Measurements from ENCODE around the gene EFCC1. TPM values are rescaled to one million over a fixed set of nuclear protein-coding genes. Genes with fewer than 3 reads are reported as not detected.

The EFCC1 gene
- total RNA-seq, 4 donors from 2014 or later = 0.75 to 2.2 (median 1.7) TPM

DNA sequence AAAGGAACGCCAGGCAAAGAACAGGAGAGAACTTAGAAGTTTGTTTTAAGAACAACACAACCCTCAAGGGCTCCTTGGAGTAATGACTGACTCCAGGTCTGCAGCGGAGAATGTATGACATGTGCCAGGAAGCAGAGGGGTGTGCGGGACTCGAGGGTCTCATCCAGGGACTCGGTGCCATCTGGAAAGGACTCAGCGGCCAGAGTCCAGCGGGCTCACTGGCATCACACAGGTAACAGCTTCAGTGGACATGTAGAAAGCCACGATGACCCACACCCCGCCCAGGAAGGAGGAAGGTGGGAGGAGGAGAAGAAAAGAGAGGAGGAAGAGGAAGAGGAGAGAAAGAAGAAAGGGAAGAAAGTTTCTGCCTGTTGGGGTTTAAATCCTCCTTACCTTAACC lies 80.9 kb downstream of the EFCC1 start:
- Histone ChIP-seq H3K27me3 (no peaks in the 10 kb centered on the region), H3K36me3 (no peaks in the 10 kb centered on the region), H3K4me3 (no peak overlapping the region), H3K9me3 (no peaks in the 10 kb centered on the region), H3K27ac (no peak overlapping the region), H3K4me1 (peaks cover 0 to 2% (median under 1%) of the 10 kb centered on the region in 4 donors)
- WGBS, 2 donors (ENCODE audit: low coverage in 1 of 2) = 81 to 84% methylated on average over 5 to 9 of the region's 9 CpGs
- no peak for DNase-seq
- no peak for TF ChIP-seq POLR2AphosphoS5 (IDR thresholded peaks at IDR 0.05)
- TF ChIP-seq EP300 (IDR thresholded peaks at IDR 0.05; ENCODE audit: low read depth) = no peak
- TF ChIP-seq POLR2A (IDR thresholded peaks at IDR 0.05) = no peak
- TF ChIP-seq, protein P1, sequence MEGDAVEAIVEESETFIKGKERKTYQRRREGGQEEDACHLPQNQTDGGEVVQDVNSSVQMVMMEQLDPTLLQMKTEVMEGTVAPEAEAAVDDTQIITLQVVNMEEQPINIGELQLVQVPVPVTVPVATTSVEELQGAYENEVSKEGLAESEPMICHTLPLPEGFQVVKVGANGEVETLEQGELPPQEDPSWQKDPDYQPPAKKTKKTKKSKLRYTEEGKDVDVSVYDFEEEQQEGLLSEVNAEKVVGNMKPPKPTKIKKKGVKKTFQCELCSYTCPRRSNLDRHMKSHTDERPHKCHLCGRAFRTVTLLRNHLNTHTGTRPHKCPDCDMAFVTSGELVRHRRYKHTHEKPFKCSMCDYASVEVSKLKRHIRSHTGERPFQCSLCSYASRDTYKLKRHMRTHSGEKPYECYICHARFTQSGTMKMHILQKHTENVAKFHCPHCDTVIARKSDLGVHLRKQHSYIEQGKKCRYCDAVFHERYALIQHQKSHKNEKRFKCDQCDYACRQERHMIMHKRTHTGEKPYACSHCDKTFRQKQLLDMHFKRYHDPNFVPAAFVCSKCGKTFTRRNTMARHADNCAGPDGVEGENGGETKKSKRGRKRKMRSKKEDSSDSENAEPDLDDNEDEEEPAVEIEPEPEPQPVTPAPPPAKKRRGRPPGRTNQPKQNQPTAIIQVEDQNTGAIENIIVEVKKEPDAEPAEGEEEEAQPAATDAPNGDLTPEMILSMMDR (IDR thresholded peaks at IDR 0.05) = no peak
- in situ Hi-C loops (cut with MboI; ENCODE audit: low pct_ligation_motif_present in 1 of 4, low pct_unique_long_range_greater_than_20kb in 1 of 4, low sequenced_read_pairs in 3 of 4) = no loop called here
- intact Hi-C loops (cut with DNase I; ENCODE audit: low total_unique reads) = no loop called here

DNA sequence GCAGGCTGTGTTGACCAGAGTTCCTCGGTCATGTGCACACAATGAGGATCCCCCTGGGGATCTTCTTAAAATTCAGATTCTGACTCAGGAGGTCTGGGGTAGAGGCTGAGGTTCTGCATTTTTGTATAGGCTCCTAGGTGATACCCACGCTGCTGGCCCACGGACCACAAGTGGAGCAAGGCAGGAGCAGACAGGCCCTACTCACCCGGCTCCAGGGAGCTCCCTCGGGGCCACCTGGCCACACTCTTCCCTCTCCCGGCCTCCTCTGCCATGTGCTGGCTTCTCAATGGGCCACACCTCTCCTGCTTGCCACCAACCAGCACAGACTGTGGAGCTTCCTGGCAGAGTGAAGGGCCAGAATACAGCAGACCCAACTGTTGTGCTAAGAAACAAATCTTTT lies 83.4 kb downstream of the EFCC1 start:
- TF ChIP-seq POLR2A (IDR thresholded peaks at IDR 0.05) (no peak), EP300 (IDR thresholded peaks at IDR 0.05; ENCODE audit: low read depth) (no peak), POLR2AphosphoS5 (IDR thresholded peaks at IDR 0.05) (no peak)
- TF ChIP-seq, protein P1 (IDR thresholded peaks at IDR 0.05) = no peak
- Histone ChIP-seq H3K4me1 (peaks cover 4 to 5% (median 4%) of the 10 kb centered on the region in 4 donors), H3K36me3 (no peaks in the 10 kb centered on the region), H3K27ac (no peak overlapping the region), H3K4me3 (no peak overlapping the region), H3K9me3 (no peaks in the 10 kb centered on the region), H3K27me3 (no peaks in the 10 kb centered on the region)
- in situ Hi-C loops (cut with MboI; ENCODE audit: low pct_ligation_motif_present in 1 of 4, low pct_unique_long_range_greater_than_20kb in 1 of 4, low sequenced_read_pairs in 3 of 4) = no loop called here
- intact Hi-C loops (cut with DNase I; ENCODE audit: low total_unique reads) = no loop called here
- no peak for DNase-seq
- 81% methylated on average over 6 of the region's 6 CpGs; no CpG with 5 or more reads in 1 of the 2 donors for WGBS, 2 donors (ENCODE audit: low coverage in 1 of 2)

DNA sequence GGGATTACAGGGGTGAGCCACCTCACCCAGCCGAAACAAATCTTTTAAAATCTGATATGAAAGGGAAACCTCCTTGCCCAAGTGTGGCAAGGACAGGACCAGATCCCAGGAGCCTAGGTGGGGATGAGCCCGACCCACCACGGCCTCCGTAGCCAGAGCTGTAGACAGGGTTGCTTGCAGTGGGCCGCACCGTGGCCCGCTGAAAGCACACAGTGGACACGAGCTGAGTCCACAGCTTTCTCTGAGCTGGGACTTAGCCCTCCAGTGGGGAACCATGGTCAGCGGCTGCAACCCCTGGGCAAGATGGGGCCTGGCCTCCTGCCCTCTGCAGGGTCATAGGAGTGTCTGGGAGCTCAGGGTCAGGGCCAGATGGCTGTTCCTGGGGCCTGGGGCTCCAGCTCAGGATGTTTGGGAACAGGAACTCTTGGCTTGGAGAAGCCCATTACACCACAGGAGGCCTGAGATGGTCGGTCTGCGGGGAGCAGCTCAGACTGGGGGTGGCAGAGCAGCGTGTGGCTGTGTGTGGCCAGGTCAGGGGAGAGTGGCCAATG lies 84.1 kb downstream of the EFCC1 start:
- H3K27ac ChIP-seq = no peak overlapping the region
- TF ChIP-seq POLR2AphosphoS5 (IDR thresholded peaks at IDR 0.05) = no peak
- no peak for TF ChIP-seq POLR2A (IDR thresholded peaks at IDR 0.05)
- TF ChIP-seq EP300 (IDR thresholded peaks at IDR 0.05; ENCODE audit: low read depth) = no peak
- H3K36me3 ChIP-seq = no peaks in the 10 kb centered on the region
- H3K9me3 ChIP-seq = no peaks in the 10 kb centered on the region
- no peak for DNase-seq
- in situ Hi-C loops (cut with MboI; ENCODE audit: low pct_ligation_motif_present in 1 of 4, low pct_unique_long_range_greater_than_20kb in 1 of 4, low sequenced_read_pairs in 3 of 4) = no loop called here
- H3K27me3 ChIP-seq = no peaks in the 10 kb centered on the region
- WGBS, 2 donors (ENCODE audit: low coverage in 1 of 2) = 94% methylated on average over 12 of the region's 12 CpGs; no CpG with 5 or more reads in 1 of the 2 donors
- H3K4me3 ChIP-seq = no peak overlapping the region
- intact Hi-C loops (cut with DNase I; ENCODE audit: low total_unique reads) = no loop called here
- peaks cover 4 to 5% (median 4%) of the 10 kb centered on the region in 4 donors for H3K4me1 ChIP-seq

DNA sequence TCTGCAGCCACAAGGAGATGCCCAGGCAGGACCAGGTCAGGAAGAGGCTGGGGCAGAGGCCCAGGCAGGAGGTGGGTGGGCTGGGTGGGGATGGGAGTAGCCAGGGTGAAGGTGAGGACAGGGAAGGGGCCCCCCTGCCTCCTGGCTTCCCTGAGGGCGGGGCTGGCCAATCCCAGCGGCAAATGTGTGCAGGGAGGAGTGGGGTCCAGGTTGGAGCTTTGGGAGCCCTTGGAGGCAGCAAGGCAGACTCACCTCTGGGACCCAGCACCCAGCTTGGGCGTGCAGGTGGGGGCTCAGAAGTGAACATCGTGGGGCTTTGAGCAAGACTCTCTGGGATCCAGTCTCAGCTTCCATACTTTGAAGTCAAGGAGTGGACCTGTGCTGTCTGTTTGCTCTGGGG lies 84.7 kb downstream of the EFCC1 start:
- in situ Hi-C loops (cut with MboI; ENCODE audit: low pct_ligation_motif_present in 1 of 4, low pct_unique_long_range_greater_than_20kb in 1 of 4, low sequenced_read_pairs in 3 of 4) = no loop called here
- WGBS, 2 donors (ENCODE audit: low coverage in 1 of 2) = 80% methylated on average over 4 of the region's 4 CpGs; no CpG with 5 or more reads in 1 of the 2 donors
- intact Hi-C loops (cut with DNase I; ENCODE audit: low total_unique reads) = no loop called here
- peaks cover 4 to 5% (median 4%) of the 10 kb centered on the region in 4 donors for H3K4me1 ChIP-seq
- no peak overlapping the region for H3K4me3 ChIP-seq
- no peaks in the 10 kb centered on the region for H3K36me3 ChIP-seq
- TF ChIP-seq POLR2AphosphoS5 (IDR thresholded peaks at IDR 0.05) = no peak
- TF ChIP-seq, protein P1 (IDR thresholded peaks at IDR 0.05) = no peak
- TF ChIP-seq POLR2A (IDR thresholded peaks at IDR 0.05) = no peak
- TF ChIP-seq EP300 (IDR thresholded peaks at IDR 0.05; ENCODE audit: low read depth) = no peak
- DNase-seq = no peak
- no peaks in the 10 kb centered on the region for H3K9me3 ChIP-seq
- no peak overlapping the region for H3K27ac ChIP-seq
- no peaks in the 10 kb centered on the region for H3K27me3 ChIP-seq

All from transverse colon (tissue), 4 donors.